ENCODE data around the gene CHRM2.

DNA sequence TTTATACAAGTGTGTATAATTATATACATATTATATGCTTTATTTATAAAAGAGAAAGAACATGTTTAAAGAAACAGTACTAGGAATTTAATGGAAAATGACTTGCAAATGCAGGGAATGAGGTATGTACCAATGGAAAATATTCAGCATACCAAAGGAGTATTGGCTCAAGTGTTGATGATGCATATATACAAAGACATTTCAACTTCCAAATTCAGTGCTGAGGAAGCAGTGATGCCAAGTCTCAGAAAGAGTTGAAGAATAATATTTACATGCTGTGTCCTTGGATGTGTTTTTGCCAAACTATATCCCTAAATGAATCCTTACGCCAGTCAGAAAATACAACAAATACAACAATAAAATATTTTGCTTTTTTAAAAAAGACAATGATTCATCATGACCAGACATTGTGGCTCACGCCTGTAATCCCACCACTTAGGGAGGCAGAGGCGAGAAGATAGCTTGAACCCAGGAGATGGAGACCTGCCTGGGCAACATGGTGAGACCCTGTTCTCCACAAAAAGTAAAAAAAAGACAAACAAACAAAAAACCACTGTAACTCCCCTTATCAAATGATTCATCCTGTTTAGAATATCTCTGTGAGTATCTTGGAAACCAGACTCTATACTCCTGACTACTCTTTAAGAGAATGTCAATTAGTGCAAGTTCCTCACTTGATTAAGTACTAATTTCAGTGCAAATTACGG is 157.2 kb downstream of the CHRM2 start:
- TF ChIP-seq, protein P1, sequence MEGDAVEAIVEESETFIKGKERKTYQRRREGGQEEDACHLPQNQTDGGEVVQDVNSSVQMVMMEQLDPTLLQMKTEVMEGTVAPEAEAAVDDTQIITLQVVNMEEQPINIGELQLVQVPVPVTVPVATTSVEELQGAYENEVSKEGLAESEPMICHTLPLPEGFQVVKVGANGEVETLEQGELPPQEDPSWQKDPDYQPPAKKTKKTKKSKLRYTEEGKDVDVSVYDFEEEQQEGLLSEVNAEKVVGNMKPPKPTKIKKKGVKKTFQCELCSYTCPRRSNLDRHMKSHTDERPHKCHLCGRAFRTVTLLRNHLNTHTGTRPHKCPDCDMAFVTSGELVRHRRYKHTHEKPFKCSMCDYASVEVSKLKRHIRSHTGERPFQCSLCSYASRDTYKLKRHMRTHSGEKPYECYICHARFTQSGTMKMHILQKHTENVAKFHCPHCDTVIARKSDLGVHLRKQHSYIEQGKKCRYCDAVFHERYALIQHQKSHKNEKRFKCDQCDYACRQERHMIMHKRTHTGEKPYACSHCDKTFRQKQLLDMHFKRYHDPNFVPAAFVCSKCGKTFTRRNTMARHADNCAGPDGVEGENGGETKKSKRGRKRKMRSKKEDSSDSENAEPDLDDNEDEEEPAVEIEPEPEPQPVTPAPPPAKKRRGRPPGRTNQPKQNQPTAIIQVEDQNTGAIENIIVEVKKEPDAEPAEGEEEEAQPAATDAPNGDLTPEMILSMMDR (optimal IDR thresholded peaks at IDR 0.05 in 1 of 3, IDR thresholded peaks at IDR 0.05 in 1 of 3, conservative IDR thresholded peaks at IDR 0.05 in 1 of 3; ENCODE audit: extremely low read depth in 1 of 3, insufficient read depth in 2 of 3, low read length in 3 of 3): no peak
- TF ChIP-seq EZH2 (IDR thresholded peaks at IDR 0.05; ENCODE audit: low read length): no peak
